HCEC 1CT (cell line): ENCODE data around the gene NSUN5.
"Not testable (repeated sequence)": the region's sequence is repeated elsewhere in the genome, so short reads cannot be mapped to it uniquely, and the experiment has no call there.

ENCODE experiments used
- DNase-seq: peaks from one replicate; pipeline ENCODE4 v3.0.0-alpha.2; 2017

NSUN5 gene

DNA sequence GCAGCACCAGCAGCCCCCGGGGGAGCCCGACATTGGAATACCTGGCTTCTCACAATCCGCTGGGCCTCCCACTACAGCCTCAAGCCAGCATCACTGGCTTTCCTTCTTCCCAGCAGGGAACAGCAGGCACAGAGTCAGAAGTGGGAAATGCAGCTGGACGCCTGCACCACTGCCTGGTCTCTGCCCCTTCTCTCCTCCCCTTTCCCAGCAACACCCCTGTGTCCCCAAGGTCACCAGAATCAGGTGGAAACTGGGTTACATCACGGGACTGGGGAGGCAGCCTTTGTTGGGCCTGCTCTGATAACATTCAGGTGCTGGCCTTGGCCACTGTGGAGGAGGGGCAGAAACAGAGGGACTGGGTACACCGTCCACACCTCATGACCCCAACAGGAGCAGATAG lies 16.8 kb upstream of the NSUN5 start:
- not testable (repeated sequence) for DNase-seq

- DNase-seq: peak; percentile 34
Measured at GRCh38 chr7:73324081-73324845, 15.6 kb upstream of the NSUN5 start.

- DNase-seq: not testable (repeated sequence)
Measured at GRCh38 chr7:73323434-73324080, 14.9 kb upstream of the NSUN5 start.

DNA sequence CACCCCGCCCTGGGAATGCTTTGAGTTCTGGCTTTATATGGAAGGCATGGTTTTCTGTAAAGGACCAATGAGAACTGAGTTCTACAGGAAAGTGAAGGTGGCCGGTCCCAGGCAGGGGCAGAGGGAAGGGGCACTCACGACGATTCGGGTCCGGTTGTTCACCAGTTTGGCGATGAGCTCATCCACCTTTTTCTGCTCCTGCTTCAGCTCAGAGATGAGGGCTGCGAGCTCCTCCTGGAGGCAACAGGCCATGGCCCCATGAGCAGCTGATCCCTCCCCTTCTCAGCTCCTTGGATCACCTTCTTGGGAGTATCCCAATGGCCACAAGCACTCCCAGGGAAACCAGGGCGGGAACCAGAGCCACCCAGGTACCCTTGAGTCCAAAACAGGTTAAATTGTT lies 11.4 kb upstream of the NSUN5 start:
- not testable (repeated sequence) for DNase-seq

GRCh38 chr7:73319541-73319940 lies 10.9 kb upstream of the NSUN5 start:
- not testable (repeated sequence) for DNase-seq

DNA sequence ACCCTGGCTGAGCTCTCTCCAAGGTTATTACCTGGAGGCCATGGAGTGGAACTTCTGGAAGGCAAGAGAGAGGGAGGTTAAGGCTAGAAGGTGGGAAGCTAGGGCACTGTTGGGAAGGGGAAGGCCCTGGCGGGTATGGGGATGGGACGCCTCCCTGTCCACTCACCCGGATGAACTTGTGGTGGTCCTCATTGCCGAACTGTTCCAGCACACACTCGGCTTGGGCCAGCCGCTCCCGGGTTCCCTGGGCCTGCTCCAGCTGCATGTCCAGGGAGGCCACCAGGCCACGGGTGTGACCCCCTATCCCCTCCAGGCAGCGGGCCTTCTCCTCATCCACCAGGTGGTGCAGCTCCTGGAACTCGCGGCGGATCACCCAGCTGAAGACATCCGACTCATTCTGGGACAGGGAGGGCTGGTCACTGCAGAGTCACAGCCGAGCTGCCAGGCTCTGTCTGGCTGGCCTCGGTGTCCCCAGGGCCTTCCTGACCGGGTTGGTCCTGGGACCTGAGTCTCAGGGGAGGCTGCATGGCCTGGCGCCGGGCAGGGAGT lies 10.1 kb upstream of the NSUN5 start:
- not testable (repeated sequence) for DNase-seq

DNA sequence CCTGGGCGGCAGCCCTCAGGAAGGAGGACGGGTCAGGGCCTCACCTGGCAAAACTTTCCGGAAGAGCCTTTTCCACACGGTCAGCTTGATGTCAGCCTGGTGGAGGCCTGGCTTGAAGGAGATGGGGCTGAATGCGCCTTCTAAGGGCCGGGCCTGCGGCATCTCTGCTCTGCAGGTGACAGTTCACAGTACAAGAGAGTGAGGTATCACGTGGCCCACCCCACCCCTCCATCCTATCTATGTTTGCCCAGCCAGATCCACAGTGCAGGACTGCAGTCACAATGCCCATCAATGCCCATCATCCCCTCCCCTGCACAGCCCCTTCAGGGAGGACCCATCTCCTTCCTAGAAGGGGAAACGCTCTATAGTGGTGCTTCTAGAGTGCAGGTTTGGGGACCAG lies 7.9 kb upstream of the NSUN5 start:
- DNase-seq: no peak

- DNase-seq: no peak
Measured at GRCh38 chr7:73314271-73314670, 5.6 kb upstream of the NSUN5 start.

DNA sequence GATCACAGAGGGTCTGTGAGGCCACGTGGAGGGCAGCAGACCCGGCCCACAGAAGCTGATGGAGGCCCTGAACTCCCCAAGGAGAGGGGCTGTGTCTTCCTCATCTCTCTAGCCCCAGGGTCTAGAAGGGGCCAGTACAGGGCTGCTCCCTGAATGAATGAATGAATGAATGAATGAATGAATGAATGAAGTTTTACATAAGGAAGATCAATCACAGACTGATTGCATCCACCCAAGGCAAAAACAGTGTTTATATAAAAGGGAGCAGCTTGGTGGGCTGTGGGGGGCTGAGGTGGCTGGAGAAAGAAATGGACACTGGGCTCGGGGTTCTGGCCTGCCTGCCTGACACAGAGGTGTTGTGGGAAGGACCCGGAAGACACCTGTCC lies 4.9 kb upstream of the NSUN5 start:
- DNase-seq: no peak

- DNase-seq: no peak
Measured at GRCh38 chr7:73312831-73313520, 4.3 kb upstream of the NSUN5 start.

DNA sequence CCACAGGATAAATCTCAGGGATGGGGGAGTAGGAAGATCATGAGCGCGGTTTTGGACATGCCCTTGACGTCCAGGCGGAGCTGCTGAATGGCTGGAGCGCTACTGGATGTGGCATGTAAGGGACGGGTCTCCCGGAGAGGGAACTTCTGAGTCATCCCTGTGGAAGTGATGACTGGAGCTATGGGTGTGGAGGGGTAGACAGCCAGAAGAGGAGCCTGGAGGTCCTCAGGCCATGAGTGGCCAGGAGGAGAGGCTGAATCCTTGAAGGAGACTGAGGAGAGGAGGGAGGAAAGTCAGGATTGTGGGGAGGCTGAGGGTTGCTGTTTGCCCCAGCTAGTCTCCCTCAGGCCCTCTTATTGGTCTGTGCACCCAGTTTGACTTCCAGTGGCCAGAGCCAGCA lies 2.8 kb upstream of the NSUN5 start:
- DNase-seq: not testable (repeated sequence)

GRCh38 chr7:73308074-73308664 lies 457 bp downstream of the NSUN5 start:
- DNase-seq: no peak

- no peak for DNase-seq
Measured at GRCh38 chr7:73307436-73307835, 1.2 kb downstream of the NSUN5 start.

DNA sequence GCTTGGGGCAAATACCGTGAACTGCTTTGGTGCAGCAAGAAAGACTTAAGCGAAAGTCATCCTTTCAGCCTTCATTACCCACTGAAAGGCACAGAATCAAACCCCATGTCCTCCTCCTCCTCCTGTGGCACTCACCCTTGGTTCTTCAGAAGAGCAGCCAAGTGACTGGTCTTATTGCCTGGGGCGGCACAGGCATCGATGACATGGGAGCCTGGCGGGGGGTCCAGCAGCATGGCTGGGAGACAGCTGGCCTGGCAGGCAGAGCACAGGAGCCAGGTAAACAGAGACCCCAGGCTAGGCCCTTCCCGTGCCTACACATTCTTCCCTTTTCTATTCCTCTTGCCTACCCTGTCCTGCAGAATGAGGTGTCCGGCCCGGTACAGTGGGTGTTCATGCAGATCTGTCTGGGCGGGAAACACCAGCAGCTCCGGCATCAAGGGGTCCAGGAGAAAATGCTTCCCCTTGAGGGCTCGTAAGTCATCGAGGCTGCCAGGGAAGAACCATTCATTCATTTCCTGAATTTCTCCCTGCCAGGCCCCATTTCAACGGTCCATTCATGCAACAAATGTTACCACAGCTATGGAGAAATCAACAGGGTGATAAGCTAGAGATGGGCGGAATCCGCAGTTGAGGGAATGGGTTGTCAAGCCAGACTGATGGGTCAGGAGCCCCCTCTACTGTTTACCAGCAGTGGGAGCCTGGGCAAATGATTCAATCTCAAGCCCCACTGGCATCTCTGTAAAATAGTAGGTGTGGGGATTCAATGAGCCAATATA lies 3.8 kb downstream of the NSUN5 start:
- not testable (repeated sequence) for DNase-seq

DNA sequence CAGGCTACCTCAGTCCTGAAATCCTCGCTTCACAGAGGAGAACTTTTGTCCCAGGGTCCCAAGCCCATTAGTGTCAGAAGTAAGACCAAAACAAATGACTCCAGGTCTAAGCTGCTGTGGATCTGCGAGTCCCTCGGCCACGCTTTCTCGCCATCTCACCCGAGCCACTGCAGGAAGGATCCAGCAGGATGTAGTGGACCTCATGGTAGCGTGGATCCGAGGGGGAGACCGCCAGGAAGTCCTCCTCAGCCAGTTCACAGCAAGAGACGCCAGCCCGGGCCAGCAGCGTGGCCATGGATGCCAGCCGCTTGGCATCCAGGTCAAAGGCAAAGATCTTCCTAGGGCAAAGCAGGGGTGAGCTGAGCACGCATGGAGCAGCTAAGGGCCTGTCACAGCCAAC lies 4.6 kb downstream of the NSUN5 start:
- no peak for DNase-seq

GRCh38 chr7:73303546-73303945 lies 5.1 kb downstream of the NSUN5 start:
- DNase-seq: no peak

- DNase-seq: not testable (repeated sequence)
Measured at GRCh38 chr7:73302846-73303245, 5.8 kb downstream of the NSUN5 start.

GRCh38 chr7:73301108-73301507 lies 7.5 kb downstream of the NSUN5 start:
- not testable (repeated sequence) for DNase-seq

GRCh38 chr7:73299812-73300211 lies 8.8 kb downstream of the NSUN5 start:
- DNase-seq: not testable (repeated sequence)

- DNase-seq: not testable (repeated sequence)
Measured at GRCh38 chr7:73297706-73298105, 10.9 kb downstream of the NSUN5 start.

GRCh38 chr7:73297235-73297634 lies 11.4 kb downstream of the NSUN5 start:
- DNase-seq: not testable (repeated sequence)

DNA sequence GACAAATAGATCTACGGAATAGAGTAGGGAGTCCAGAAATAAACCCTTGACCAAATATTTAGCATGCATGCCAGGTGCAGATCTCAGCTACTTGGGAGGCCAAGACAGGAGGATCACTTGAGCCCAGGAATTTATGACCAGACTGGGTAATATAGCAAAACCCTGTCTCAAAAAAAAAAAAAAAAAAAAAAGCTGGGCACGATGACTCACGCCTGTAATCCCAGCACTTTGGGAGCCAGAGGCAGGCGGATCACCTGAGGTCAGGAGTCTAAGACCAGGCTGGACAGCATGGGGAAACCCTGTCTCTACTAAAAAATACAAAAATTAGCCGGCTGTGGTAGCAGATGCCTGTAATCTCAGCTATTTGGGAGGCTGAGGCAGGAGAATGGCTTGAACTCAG lies 31.4 kb downstream of the NSUN5 start:
- not testable (repeated sequence) for DNase-seq
